Activated CD8-positive, alpha-beta memory T cell treated with anti-CD3 and anti-CD28 coated beads for 48 hours (primary cell): ENCODE results near the gene PPM1L.

Experiments used
- DNase-seq, 3 experiments: peaks; one replicate each; pipeline ENCODE4 v3.0.0-alpha.2; 2020; ENCODE audit warnings: low read depth in 2 of 3, low spot score in 2 of 3

PPM1L gene

GRCh38 chr3:160842021-160843005 lies 86.3 kb downstream of the PPM1L start:
- DNase-seq: no peak

GRCh38 chr3:160851629-160852210 lies 95.7 kb downstream of the PPM1L start:
- no peak for DNase-seq

GRCh38 chr3:160852856-160853255 lies 96.8 kb downstream of the PPM1L start:
- DNase-seq: no peak

GRCh38 chr3:160856450-160856849 lies 100.4 kb downstream of the PPM1L start:
- DNase-seq: no peak

GRCh38 chr3:160857476-160858119 lies 101.6 kb downstream of the PPM1L start:
- DNase-seq: no peak

GRCh38 chr3:160860346-160860745 lies 104.3 kb downstream of the PPM1L start:
- no peak for DNase-seq

- DNase-seq: no peak
These were observed 113.8 kb downstream of the PPM1L start for GRCh38 chr3:160869825-160870224.

- DNase-seq: no peak
These were observed 114.3 kb downstream of the PPM1L start for GRCh38 chr3:160870327-160870726.

- no peak for DNase-seq
These were observed 118.7 kb downstream of the PPM1L start for GRCh38 chr3:160874736-160875135.

- DNase-seq: no peak
These were observed 120.6 kb downstream of the PPM1L start for GRCh38 chr3:160876643-160877042.

- DNase-seq: no peak
These were observed 123.8 kb downstream of the PPM1L start for GRCh38 chr3:160879859-160880258.

- no peak for DNase-seq
These were observed 127.3 kb downstream of the PPM1L start for GRCh38 chr3:160883373-160883772.

GRCh38 chr3:160885791-160886286 lies 129.8 kb downstream of the PPM1L start:
- no peak for DNase-seq

GRCh38 chr3:160886421-160886820 lies 130.4 kb downstream of the PPM1L start:
- DNase-seq: no peak

GRCh38 chr3:160893207-160893606 lies 137.2 kb downstream of the PPM1L start:
- no peak for DNase-seq

- no peak for DNase-seq
These were observed 148.7 kb downstream of the PPM1L start for GRCh38 chr3:160904691-160905090.

- DNase-seq: no peak
These were observed 150.6 kb downstream of the PPM1L start for GRCh38 chr3:160906646-160907045.

GRCh38 chr3:160909917-160910316 lies 153.9 kb downstream of the PPM1L start:
- DNase-seq: no peak

- no peak for DNase-seq
These were observed 155.4 kb downstream of the PPM1L start for GRCh38 chr3:160911411-160911810.

- DNase-seq: no peak
These were observed 160.4 kb downstream of the PPM1L start for GRCh38 chr3:160916472-160916871.

- no peak for DNase-seq
These were observed 163.9 kb downstream of the PPM1L start for GRCh38 chr3:160919942-160920341.
